ENCODE measurements around the gene TFDP2. TPM values are rescaled to one million over a fixed set of nuclear protein-coding genes. Genes with fewer than 3 reads are reported as not detected.
"Not testable (repeated sequence)": the region's sequence is repeated elsewhere in the genome, so short reads cannot be mapped to it uniquely, and the experiment has no call there.

TFDP2 gene
- total and polyA plus RNA-seq, 5 donors from 2014 or later, result 12.3 to 26.5 (median 13.8) TPM

GRCh38 chr3:142013326-142013980 is 135.9 kb downstream of the TFDP2 start:
- Histone ChIP-seq H3K4me3 (ENCODE audit: low read depth, low read length) (no peak overlapping the region), H3K9me3 (ENCODE audit: control insufficient read depth in 2 of 2, low read length in 2 of 2) (no peaks in the 10 kb centered on the region), H3K36me3 (ENCODE audit: control insufficient read depth, insufficient read depth, low read length) (no peaks in the 10 kb centered on the region), H3K27me3 (ENCODE audit: control insufficient read depth, insufficient read depth, low read length) (no peaks in the 10 kb centered on the region), H3K4me1 (ENCODE audit: control insufficient read depth, insufficient read depth, low read length, poor library complexity, severe bottlenecking) (no peaks in the 10 kb centered on the region), H3K27ac (ENCODE audit: insufficient read depth, low read length, poor library complexity, severe bottlenecking) (no peak overlapping the region)
- Mint-ChIP-seq H3K27ac (no peak overlapping the region), H3K9me3 (no peaks in the 10 kb centered on the region), H3K4me1 (peaks cover 0 to 3% (median 1%) of the 10 kb centered on the region in 4 donors), H3K27me3 (no peaks in the 10 kb centered on the region), H3K4me3 (no peak overlapping the region), H3K36me3 (no peaks in the 10 kb centered on the region)
- no peak for ATAC-seq (ENCODE audit: low read depth in 2 of 2)
- no peak for DNase-seq

- H3K4me1 ChIP-seq (ENCODE audit: control insufficient read depth, insufficient read depth, low read length, poor library complexity, severe bottlenecking), result no peaks in the 10 kb centered on the region
- ATAC-seq (ENCODE audit: low read depth in 2 of 2) (no peak), DNase-seq (no peak)
- no peaks in the 10 kb centered on the region for H3K27me3 ChIP-seq (ENCODE audit: control insufficient read depth, insufficient read depth, low read length)
- no peak overlapping the region for H3K27ac Mint-ChIP-seq
- H3K27ac ChIP-seq (ENCODE audit: insufficient read depth, low read length, poor library complexity, severe bottlenecking), result no peak overlapping the region
- H3K36me3 ChIP-seq (ENCODE audit: control insufficient read depth, insufficient read depth, low read length), result no peaks in the 10 kb centered on the region
- no peaks in the 10 kb centered on the region for H3K9me3 Mint-ChIP-seq
- no peak overlapping the region for H3K4me3 Mint-ChIP-seq
- H3K9me3 ChIP-seq (ENCODE audit: control insufficient read depth in 2 of 2, low read length in 2 of 2), result no peaks in the 10 kb centered on the region
- peaks cover 0 to 7% (median 0%) of the 10 kb centered on the region in 4 donors for H3K4me1 Mint-ChIP-seq
- peaks cover 3% of the 10 kb centered on the region for H3K36me3 Mint-ChIP-seq
- H3K4me3 ChIP-seq (ENCODE audit: low read depth, low read length), result no peak overlapping the region
- H3K27me3 Mint-ChIP-seq, result no peaks in the 10 kb centered on the region
These were observed 140.3 kb downstream of the TFDP2 start for GRCh38 chr3:142009029-142009428.

GRCh38 chr3:142007710-142008399 is 141.5 kb downstream of the TFDP2 start:
- no peak for ATAC-seq (ENCODE audit: low read depth in 2 of 2)
- H3K27ac Mint-ChIP-seq, result no peak overlapping the region

GRCh38 chr3:142004957-142005356 is 144.4 kb downstream of the TFDP2 start:
- not testable (repeated sequence) for H3K27ac ChIP-seq (ENCODE audit: insufficient read depth, low read length, poor library complexity, severe bottlenecking); H3K4me1 Mint-ChIP-seq; DNase-seq; H3K4me3 ChIP-seq (ENCODE audit: low read depth, low read length); H3K36me3 Mint-ChIP-seq; H3K36me3 ChIP-seq (ENCODE audit: control insufficient read depth, insufficient read depth, low read length); H3K27me3 Mint-ChIP-seq; ATAC-seq (ENCODE audit: low read depth in 2 of 2); H3K27ac Mint-ChIP-seq; H3K27me3 ChIP-seq (ENCODE audit: control insufficient read depth, insufficient read depth, low read length); H3K4me3 Mint-ChIP-seq; H3K4me1 ChIP-seq (ENCODE audit: control insufficient read depth, insufficient read depth, low read length, poor library complexity, severe bottlenecking); H3K9me3 Mint-ChIP-seq; H3K9me3 ChIP-seq (ENCODE audit: control insufficient read depth in 2 of 2, low read length in 2 of 2)

More at GRCh38 chr3:142007710-142008399, 141.5 kb downstream of the TFDP2 start:
- H3K4me1 ChIP-seq (ENCODE audit: control insufficient read depth, insufficient read depth, low read length, poor library complexity, severe bottlenecking), result no peaks in the 10 kb centered on the region
- no peak for DNase-seq
- no peaks in the 10 kb centered on the region for H3K27me3 Mint-ChIP-seq
- H3K4me1 Mint-ChIP-seq, result peaks cover 0 to 7% (median 0%) of the 10 kb centered on the region in 4 donors
- no peaks in the 10 kb centered on the region for H3K9me3 Mint-ChIP-seq
- H3K9me3 ChIP-seq (ENCODE audit: control insufficient read depth in 2 of 2, low read length in 2 of 2), result no peaks in the 10 kb centered on the region
- H3K27ac ChIP-seq (ENCODE audit: insufficient read depth, low read length, poor library complexity, severe bottlenecking), result no peak overlapping the region
- H3K36me3 ChIP-seq (ENCODE audit: control insufficient read depth, insufficient read depth, low read length), result no peaks in the 10 kb centered on the region
- no peak overlapping the region for H3K4me3 Mint-ChIP-seq
- no peaks in the 10 kb centered on the region for H3K27me3 ChIP-seq (ENCODE audit: control insufficient read depth, insufficient read depth, low read length)
- H3K4me3 ChIP-seq (ENCODE audit: low read depth, low read length), result no peak overlapping the region
- H3K36me3 Mint-ChIP-seq, result peaks cover 3% of the 10 kb centered on the region

- no peak for ATAC-seq (ENCODE audit: low read depth in 2 of 2)
- no peak overlapping the region for H3K27ac Mint-ChIP-seq
- DNase-seq, result no peak
- Histone ChIP-seq H3K27ac (ENCODE audit: insufficient read depth, low read length, poor library complexity, severe bottlenecking) (no peak overlapping the region), H3K4me1 (ENCODE audit: control insufficient read depth, insufficient read depth, low read length, poor library complexity, severe bottlenecking) (no peaks in the 10 kb centered on the region), H3K4me3 (ENCODE audit: low read depth, low read length) (no peak overlapping the region), H3K27me3 (ENCODE audit: control insufficient read depth, insufficient read depth, low read length) (no peaks in the 10 kb centered on the region), H3K36me3 (ENCODE audit: control insufficient read depth, insufficient read depth, low read length) (no peaks in the 10 kb centered on the region), H3K9me3 (ENCODE audit: control insufficient read depth in 2 of 2, low read length in 2 of 2) (no peaks in the 10 kb centered on the region)
- H3K36me3 Mint-ChIP-seq, result peaks cover 3% of the 10 kb centered on the region
- no peaks in the 10 kb centered on the region for H3K27me3 Mint-ChIP-seq
- peaks cover 0 to 7% (median 2%) of the 10 kb centered on the region in 4 donors for H3K4me1 Mint-ChIP-seq
- H3K4me3 Mint-ChIP-seq, result no peak overlapping the region
- no peaks in the 10 kb centered on the region for H3K9me3 Mint-ChIP-seq
These were observed 145.3 kb downstream of the TFDP2 start for GRCh38 chr3:142004025-142004424.

GRCh38 chr3:142003291-142003690 is 146.1 kb downstream of the TFDP2 start:
- Histone ChIP-seq H3K36me3 (ENCODE audit: control insufficient read depth, insufficient read depth, low read length) (no peaks in the 10 kb centered on the region), H3K4me3 (ENCODE audit: low read depth, low read length) (no peak overlapping the region), H3K27me3 (ENCODE audit: control insufficient read depth, insufficient read depth, low read length) (no peaks in the 10 kb centered on the region), H3K4me1 (ENCODE audit: control insufficient read depth, insufficient read depth, low read length, poor library complexity, severe bottlenecking) (no peaks in the 10 kb centered on the region), H3K27ac (ENCODE audit: insufficient read depth, low read length, poor library complexity, severe bottlenecking) (no peak overlapping the region), H3K9me3 (ENCODE audit: control insufficient read depth in 2 of 2, low read length in 2 of 2) (no peaks in the 10 kb centered on the region)
- Mint-ChIP-seq H3K9me3 (no peaks in the 10 kb centered on the region), H3K27me3 (no peaks in the 10 kb centered on the region), H3K4me1 (peaks cover 0 to 8% (median 1%) of the 10 kb centered on the region in 4 donors), H3K27ac (no peak overlapping the region), H3K4me3 (no peak overlapping the region), H3K36me3 (peaks cover 3% of the 10 kb centered on the region)
- ATAC-seq (ENCODE audit: low read depth in 2 of 2), result no peak
- no peak for DNase-seq

- Histone ChIP-seq H3K27me3 (ENCODE audit: control insufficient read depth, insufficient read depth, low read length) (no peaks in the 10 kb centered on the region), H3K4me1 (ENCODE audit: control insufficient read depth, insufficient read depth, low read length, poor library complexity, severe bottlenecking) (no peaks in the 10 kb centered on the region), H3K4me3 (ENCODE audit: low read depth, low read length) (no peak overlapping the region), H3K9me3 (ENCODE audit: control insufficient read depth in 2 of 2, low read length in 2 of 2) (no peaks in the 10 kb centered on the region), H3K36me3 (ENCODE audit: control insufficient read depth, insufficient read depth, low read length) (no peaks in the 10 kb centered on the region), H3K27ac (ENCODE audit: insufficient read depth, low read length, poor library complexity, severe bottlenecking) (no peak overlapping the region)
- DNase-seq, result no peak
- ATAC-seq (ENCODE audit: low read depth in 2 of 2), result no peak
- Mint-ChIP-seq H3K36me3 (peaks cover 3% of the 10 kb centered on the region), H3K27ac (no peak overlapping the region), H3K4me1 (peaks cover 0 to 8% (median 1%) of the 10 kb centered on the region in 4 donors), H3K9me3 (no peaks in the 10 kb centered on the region), H3K27me3 (no peaks in the 10 kb centered on the region), H3K4me3 (no peak overlapping the region)
These were observed 148.9 kb downstream of the TFDP2 start for GRCh38 chr3:142000325-142000870.

Measured in CD4-positive, CD25-positive, alpha-beta regulatory T cell (primary cell).